Upper lobe of left lung (tissue), 6 donors: Measurements from ENCODE around the gene IPO9. TPM values are rescaled to one million over a fixed set of nuclear protein-coding genes. Genes with fewer than 3 reads are reported as not detected.
"Not testable (repeated sequence)": the region's sequence is repeated elsewhere in the genome, so short reads cannot be mapped to it uniquely, and the experiment has no call there.

Experiments
- ATAC-seq, 2 donors: fragments of 200-7000 bp; cut with Tn5 transposase; one replicate each; pipeline ENCODE4 v1.9.1; 2022; ENCODE audit warnings: mild to moderate bottlenecking in 2 of 2, moderate library complexity in 2 of 2; ENCODE audit not compliant: low FRiP score in 2 of 2
- DNase-seq, 2 donors: peaks; one replicate each; pipeline ENCODE4 v3.0.0-alpha.2; 2019 to 2020
- H3K27ac ChIP-seq, 4 donors: fragments of 200-600 bp; sonication (generic); one replicate each; pipeline ENCODE4 v1.5.1; 2016 to 2019
- H3K27me3 ChIP-seq, 4 donors: fragments of 200-600 bp; sonication (generic); one replicate each; pipeline ENCODE4 v1.5.1; 2017 to 2019
- H3K36me3 ChIP-seq, 4 donors: fragments of 200-600 bp; sonication (generic); one replicate each; pipeline ENCODE4 v1.5.1; 2016 to 2019
- H3K4me1 ChIP-seq, 4 donors: fragments of 200-600 bp; sonication (generic); one replicate each; pipeline ENCODE4 v1.5.1; 2018 to 2019
- H3K4me3 ChIP-seq, 4 donors: fragments of 200-600 bp; sonication (generic); one replicate each; pipeline ENCODE4 v1.5.1; 2017 to 2019; ENCODE audit warnings: mild to moderate bottlenecking in 2 of 4, moderate library complexity in 1 of 4
- H3K9me3 ChIP-seq, 4 donors: fragments of 200-600 bp; sonication (generic); one replicate each; pipeline ENCODE4 v1.5.1; 2018 to 2019
- EP300 ChIP-seq, 4 donors: sonication (generic); formaldehyde crosslinking; IDR thresholded peaks; one replicate each; pipeline ENCODE4 v1.5.1; 2017; ENCODE audit warnings: antibody characterized with exemption in 4 of 4, control low read depth in 2 of 4
- POLR2A ChIP-seq, 4 donors: fragments of 450-650 bp; IDR thresholded peaks; one replicate each; pipeline ENCODE4 v1.5.1; 2016 to 2017; ENCODE audit warnings: antibody characterized with exemption in 4 of 4, mild to moderate bottlenecking in 2 of 4
- POLR2AphosphoS5 ChIP-seq, 2 donors: sonication (generic); formaldehyde crosslinking; IDR thresholded peaks; one replicate each; pipeline ENCODE4 v1.5.1; 2017; ENCODE audit warnings: antibody characterized with exemption in 2 of 2
- WGBS, 2 donors: methylation state at CpG; one replicate each; pipeline ENCODE4 v1.1.5; 2017 to 2018; 5-methylcytosine and 5-hydroxymethylcytosine counted together
- total RNA-seq, 6 donors: library from RNA; depleted of rRNA in 4 of 6; stranded (reverse); fragments of >200 nt in 4 of 6; gene quantifications; one replicate each; pipeline versions ENCODE4 v1.1.0 to v1.2.1, GENCODE V29; 2016 to 2021
- TF ChIP-seq, protein P1 (sequence below), 6 experiments: fragments of 450-650 bp in 4 of 6; fragments of 200-600 bp in 2 of 6; sonication (generic) in 2 of 6; IDR thresholded peaks; one replicate each; pipeline ENCODE4 v1.5.1; 2016 to 2019; ENCODE audit warnings: antibody characterized with exemption in 6 of 6
- donor health status: DM: no; HTN: no; CAD: no; lungs with moderate emphysema.
- donor health status: DM: no; HTN: yes; CAD: no; lungs with severe emphysema.

IPO9 gene
- total RNA-seq, 6 donors from 2014 or later: 22.8 to 46.7 (median 35.7) TPM

DNA sequence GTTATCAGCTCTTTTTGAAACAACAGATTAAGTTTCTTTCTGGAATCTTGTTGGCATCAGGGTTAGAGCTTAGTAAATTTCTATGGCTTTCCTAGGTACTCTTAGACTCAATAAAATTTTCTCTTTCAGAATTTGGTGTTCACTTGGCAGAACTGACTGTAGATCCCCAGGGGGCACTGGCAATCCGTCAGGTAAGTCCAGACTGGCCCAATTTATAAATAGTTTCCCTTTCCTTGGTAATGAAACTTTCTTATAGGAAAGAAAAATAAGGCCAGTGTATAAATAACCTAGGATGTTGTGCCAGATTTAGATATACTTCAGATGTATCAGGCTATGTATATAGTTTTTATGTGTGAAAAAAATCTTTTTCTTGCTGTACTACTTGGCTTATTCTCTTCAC lies 18.2 kb downstream of the IPO9 start:
- DNase-seq (no peak), ATAC-seq (no peak)
- no peaks in the 10 kb centered on the region for H3K27me3 ChIP-seq
- WGBS, 2 donors: 74 to 91% methylated on average over 1 of the region's 1 CpG
- no peak overlapping the region for H3K4me3 ChIP-seq
- TF ChIP-seq POLR2AphosphoS5 (IDR thresholded peaks at IDR 0.05) (no peak), POLR2A (IDR thresholded peaks at IDR 0.05) (no peak)
- TF ChIP-seq, protein P1, sequence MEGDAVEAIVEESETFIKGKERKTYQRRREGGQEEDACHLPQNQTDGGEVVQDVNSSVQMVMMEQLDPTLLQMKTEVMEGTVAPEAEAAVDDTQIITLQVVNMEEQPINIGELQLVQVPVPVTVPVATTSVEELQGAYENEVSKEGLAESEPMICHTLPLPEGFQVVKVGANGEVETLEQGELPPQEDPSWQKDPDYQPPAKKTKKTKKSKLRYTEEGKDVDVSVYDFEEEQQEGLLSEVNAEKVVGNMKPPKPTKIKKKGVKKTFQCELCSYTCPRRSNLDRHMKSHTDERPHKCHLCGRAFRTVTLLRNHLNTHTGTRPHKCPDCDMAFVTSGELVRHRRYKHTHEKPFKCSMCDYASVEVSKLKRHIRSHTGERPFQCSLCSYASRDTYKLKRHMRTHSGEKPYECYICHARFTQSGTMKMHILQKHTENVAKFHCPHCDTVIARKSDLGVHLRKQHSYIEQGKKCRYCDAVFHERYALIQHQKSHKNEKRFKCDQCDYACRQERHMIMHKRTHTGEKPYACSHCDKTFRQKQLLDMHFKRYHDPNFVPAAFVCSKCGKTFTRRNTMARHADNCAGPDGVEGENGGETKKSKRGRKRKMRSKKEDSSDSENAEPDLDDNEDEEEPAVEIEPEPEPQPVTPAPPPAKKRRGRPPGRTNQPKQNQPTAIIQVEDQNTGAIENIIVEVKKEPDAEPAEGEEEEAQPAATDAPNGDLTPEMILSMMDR (IDR thresholded peaks at IDR 0.05): no peak
- H3K9me3 ChIP-seq: no peaks in the 10 kb centered on the region
- no peak overlapping the region for H3K27ac ChIP-seq
- H3K4me1 ChIP-seq: peaks cover 6 to 29% (median 17%) of the 10 kb centered on the region in 4 donors
- H3K36me3 ChIP-seq: peaks cover 3 to 44% (median 8%) of the 10 kb centered on the region in 4 donors

- ATAC-seq (no peak), DNase-seq (no peak)
- 93 to 95% methylated on average over 6 of the region's 6 CpGs for WGBS, 2 donors
- H3K27ac ChIP-seq: no peak overlapping the region
- TF ChIP-seq EP300 (IDR thresholded peaks at IDR 0.05): no peak
- TF ChIP-seq, protein P1 (IDR thresholded peaks at IDR 0.05): no peak
- TF ChIP-seq POLR2AphosphoS5 (IDR thresholded peaks at IDR 0.05): no peak
- TF ChIP-seq POLR2A (IDR thresholded peaks at IDR 0.05): no peak
- H3K27me3 ChIP-seq: no peaks in the 10 kb centered on the region
- no peak overlapping the region for H3K4me3 ChIP-seq
- peaks cover 6 to 25% (median 17%) of the 10 kb centered on the region in 4 donors for H3K4me1 ChIP-seq
- H3K9me3 ChIP-seq: no peaks in the 10 kb centered on the region
- H3K36me3 ChIP-seq: peaks cover 12 to 55% (median 19%) of the 10 kb centered on the region in 4 donors
Observed at GRCh38 chr1:201848230-201848629, 19.3 kb downstream of the IPO9 start.

DNA sequence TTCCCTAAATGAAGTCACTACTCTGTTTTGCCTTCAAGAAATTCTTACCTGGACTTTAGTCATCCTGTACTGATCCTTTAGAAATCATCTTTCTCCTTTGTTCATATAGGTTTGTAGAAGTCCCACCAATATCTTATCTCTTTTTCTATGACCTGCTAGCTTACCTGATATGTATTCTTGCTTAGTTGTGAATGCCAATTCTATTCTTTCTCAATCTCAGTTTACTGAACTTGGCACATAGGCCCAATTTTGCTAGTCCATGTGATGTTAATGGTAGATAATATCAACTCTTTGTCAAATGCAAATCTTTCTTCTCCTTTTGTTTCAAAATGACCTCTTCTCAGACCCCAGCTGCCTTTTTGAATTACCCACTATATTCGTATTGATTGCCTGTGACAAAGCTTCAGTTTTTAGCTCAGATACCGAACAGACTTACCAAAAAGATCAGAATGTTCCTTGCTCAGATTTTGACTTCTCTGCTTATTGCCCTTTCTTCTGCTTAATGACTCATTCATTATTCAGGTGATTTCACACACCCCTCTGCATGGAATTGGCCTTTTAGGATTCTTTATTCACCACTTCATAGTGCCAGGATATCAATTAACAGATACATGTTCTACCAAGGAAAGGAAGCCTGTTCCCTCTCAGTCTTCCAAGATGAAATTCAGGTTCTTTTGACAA lies 20.6 kb downstream of the IPO9 start:
- ATAC-seq (peak in 1 of 2 donors; percentile 29), DNase-seq (no peak)
- WGBS, 2 donors: 59 to 64% methylated on average over 2 of the region's 2 CpGs
- Histone ChIP-seq H3K4me3 (no peak overlapping the region), H3K4me1 (peaks cover 6 to 25% (median 17%) of the 10 kb centered on the region in 4 donors), H3K36me3 (peaks cover 20 to 68% (median 30%) of the 10 kb centered on the region in 4 donors), H3K27me3 (no peaks in the 10 kb centered on the region), H3K27ac (peak overlapping the region; percentile 65 to 74 (median 69)), H3K9me3 (no peaks in the 10 kb centered on the region)
- TF ChIP-seq POLR2AphosphoS5 (IDR thresholded peaks at IDR 0.05): no peak
- no peak for TF ChIP-seq EP300 (IDR thresholded peaks at IDR 0.05)
- TF ChIP-seq, protein P1 (IDR thresholded peaks at IDR 0.05): no peak
- no peak for TF ChIP-seq POLR2A (IDR thresholded peaks at IDR 0.05)

- Histone ChIP-seq H3K27ac (peak overlapping the region; percentile 65 to 74 (median 69)), H3K4me3 (no peak overlapping the region), H3K4me1 (peaks cover 6 to 25% (median 17%) of the 10 kb centered on the region in 4 donors), H3K36me3 (peaks cover 20 to 73% (median 33%) of the 10 kb centered on the region in 4 donors), H3K27me3 (no peaks in the 10 kb centered on the region), H3K9me3 (no peaks in the 10 kb centered on the region)
- DNase-seq (peak in 1 of 2 donors; percentile 58), ATAC-seq (peak; percentile 78 to 79)
- TF ChIP-seq POLR2A (IDR thresholded peaks at IDR 0.05): no peak
- TF ChIP-seq, protein P1 (IDR thresholded peaks at IDR 0.05): no peak
- TF ChIP-seq EP300 (IDR thresholded peaks at IDR 0.05): no peak
- no peak for TF ChIP-seq POLR2AphosphoS5 (IDR thresholded peaks at IDR 0.05)
- 23 to 30% methylated on average over 1 of the region's 1 CpG for WGBS, 2 donors
Observed at GRCh38 chr1:201850053-201850397, 21.1 kb downstream of the IPO9 start.

DNA sequence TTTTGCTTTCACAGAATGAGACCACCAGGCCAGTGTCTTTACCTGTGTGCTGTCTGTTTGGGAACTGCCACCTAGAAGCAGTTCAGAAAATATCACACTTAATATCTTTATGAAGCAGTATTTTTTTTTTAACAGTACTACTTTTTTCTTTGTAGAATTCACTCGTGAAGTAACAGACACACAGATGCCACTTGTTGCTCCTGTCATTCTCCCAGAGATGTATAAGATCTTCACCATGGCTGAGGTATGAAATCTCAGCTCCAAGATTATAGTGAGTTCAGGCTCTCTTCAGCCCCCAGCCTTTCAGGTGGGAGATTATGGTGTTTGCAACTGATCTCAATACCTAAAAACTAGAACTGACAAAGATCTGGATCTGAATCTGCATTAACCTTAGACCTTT lies 23.0 kb downstream of the IPO9 start:
- Histone ChIP-seq H3K27me3 (no peaks in the 10 kb centered on the region), H3K9me3 (no peaks in the 10 kb centered on the region), H3K36me3 (peaks cover 33 to 92% (median 49%) of the 10 kb centered on the region in 4 donors), H3K4me1 (peaks cover 6 to 21% (median 17%) of the 10 kb centered on the region in 4 donors), H3K4me3 (no peak overlapping the region), H3K27ac (no peak overlapping the region)
- TF ChIP-seq POLR2AphosphoS5 (IDR thresholded peaks at IDR 0.05): no peak
- TF ChIP-seq POLR2A (IDR thresholded peaks at IDR 0.05): no peak
- no peak for TF ChIP-seq EP300 (IDR thresholded peaks at IDR 0.05)
- TF ChIP-seq, protein P1 (IDR thresholded peaks at IDR 0.05): no peak
- no peak for ATAC-seq
- 75 to 90% methylated on average over 1 of the region's 1 CpG for WGBS, 2 donors
- no peak for DNase-seq

- H3K9me3 ChIP-seq, H3K27ac ChIP-seq, ATAC-seq, H3K4me1 ChIP-seq, DNase-seq, H3K27me3 ChIP-seq, H3K4me3 ChIP-seq: not testable (repeated sequence)
- H3K36me3 ChIP-seq: peaks cover 42 to 92% (median 60%) of the 10 kb centered on the region in 4 donors
- 100% methylated on average over 2 of the region's 2 CpGs for WGBS, 2 donors
Observed at GRCh38 chr1:201856722-201857121, 27.8 kb downstream of the IPO9 start.
